Effector memory CD8-positive, alpha-beta T cell (primary cell): ENCODE results near the gene OLFML1.

Experiments used
- ATAC-seq: fragments of 150-1000 bp; cut with Tn5 transposase; replicated peaks from 2 replicates; pipeline ENCODE4 v1.10.0; 2021; ENCODE audit warnings: mild to moderate bottlenecking, moderate library complexity
- DNase-seq, 3 experiments: peaks; one replicate each; pipeline ENCODE4 v3.0.0; 2021
- H3K27ac Mint-ChIP-seq, 2 donors: one replicate each; pipeline ENCODE4 v1.8.0; 2022; ENCODE audit warnings: mild to moderate bottlenecking in 2 of 2, mixed read lengths in 2 of 2, moderate library complexity in 2 of 2
- H3K27me3 Mint-ChIP-seq, 2 donors: one replicate each; pipeline ENCODE4 v1.8.0; 2022; ENCODE audit warnings: mixed read lengths in 2 of 2
- H3K36me3 Mint-ChIP-seq: one replicate; pipeline ENCODE4 v1.8.0; 2022; ENCODE audit warnings: mild to moderate bottlenecking, moderate library complexity, mixed read lengths; ENCODE audit not compliant: insufficient read depth
- H3K4me1 Mint-ChIP-seq, 2 donors: one replicate each; pipeline ENCODE4 v1.8.0; 2022; ENCODE audit warnings: low read depth in 2 of 2, mixed read lengths in 2 of 2
- H3K4me3 Mint-ChIP-seq, 2 donors: one replicate each; pipeline ENCODE4 v1.8.0; 2022; ENCODE audit warnings: mild to moderate bottlenecking in 2 of 2, mixed read lengths in 2 of 2, moderate library complexity in 2 of 2
- H3K9me3 Mint-ChIP-seq, 2 donors: one replicate each; pipeline ENCODE4 v1.8.0; 2022; ENCODE audit warnings: mixed read lengths in 2 of 2

OLFML1 gene

GRCh38 chr11:7451520-7451919 is 33.8 kb upstream of the OLFML1 start:
- Mint-ChIP-seq H3K4me3 (no peak overlapping the region), H3K27me3 (peaks cover 0 to 7% of the 10 kb centered on the region in 2 donors), H3K27ac (no peak overlapping the region), H3K4me1 (no peaks in the 10 kb centered on the region), H3K36me3 (no peaks in the 10 kb centered on the region), H3K9me3 (no peaks in the 10 kb centered on the region)
- DNase-seq (no peak), ATAC-seq (no peak)

- Mint-ChIP-seq H3K27ac (no peak overlapping the region), H3K4me1 (no peaks in the 10 kb centered on the region), H3K36me3 (no peaks in the 10 kb centered on the region), H3K27me3 (peaks cover 0 to 2% of the 10 kb centered on the region in 2 donors), H3K9me3 (no peaks in the 10 kb centered on the region), H3K4me3 (no peak overlapping the region)
- ATAC-seq (no peak), DNase-seq (no peak)
Observed at GRCh38 chr11:7451952-7452494, 33.3 kb upstream of the OLFML1 start.

DNA sequence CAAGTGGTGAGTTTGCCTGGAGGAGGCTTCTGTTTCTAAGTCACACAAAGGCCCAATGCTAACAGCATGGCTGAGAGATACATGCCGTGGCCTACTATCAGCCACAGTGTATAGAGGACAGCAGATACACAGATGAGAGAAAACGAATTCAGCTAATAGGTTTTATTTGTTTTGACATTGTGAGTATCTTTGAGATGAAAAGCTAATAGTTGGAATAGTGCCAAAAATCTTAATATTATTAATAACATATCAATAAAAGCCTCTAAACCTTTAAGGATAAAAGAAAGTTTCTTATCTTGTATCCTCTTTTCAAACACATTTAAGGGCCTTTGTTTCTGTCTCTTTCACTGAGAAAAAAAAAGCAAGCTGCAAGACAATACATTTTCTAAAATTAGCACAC is 30.5 kb upstream of the OLFML1 start:
- no peak overlapping the region for H3K27ac Mint-ChIP-seq

GRCh38 chr11:7457211-7457610 is 28.1 kb upstream of the OLFML1 start:
- H3K27ac Mint-ChIP-seq = no peak overlapping the region
- DNase-seq (no peak), ATAC-seq (no peak)
- no peaks in the 10 kb centered on the region for H3K4me1 Mint-ChIP-seq
- H3K4me3 Mint-ChIP-seq = no peak overlapping the region
- H3K27me3 Mint-ChIP-seq = peaks cover 8 to 12% of the 10 kb centered on the region in 2 donors
- H3K36me3 Mint-ChIP-seq = no peaks in the 10 kb centered on the region
- H3K9me3 Mint-ChIP-seq = no peaks in the 10 kb centered on the region

More for the DNA sequence above, 30.5 kb upstream of the OLFML1 start:
- ATAC-seq (no peak), DNase-seq (no peak)
- H3K36me3 Mint-ChIP-seq = no peaks in the 10 kb centered on the region
- H3K27me3 Mint-ChIP-seq = peaks cover 8 to 12% of the 10 kb centered on the region in 2 donors
- H3K9me3 Mint-ChIP-seq = no peaks in the 10 kb centered on the region
- no peak overlapping the region for H3K4me3 Mint-ChIP-seq
- H3K4me1 Mint-ChIP-seq = no peaks in the 10 kb centered on the region

DNA sequence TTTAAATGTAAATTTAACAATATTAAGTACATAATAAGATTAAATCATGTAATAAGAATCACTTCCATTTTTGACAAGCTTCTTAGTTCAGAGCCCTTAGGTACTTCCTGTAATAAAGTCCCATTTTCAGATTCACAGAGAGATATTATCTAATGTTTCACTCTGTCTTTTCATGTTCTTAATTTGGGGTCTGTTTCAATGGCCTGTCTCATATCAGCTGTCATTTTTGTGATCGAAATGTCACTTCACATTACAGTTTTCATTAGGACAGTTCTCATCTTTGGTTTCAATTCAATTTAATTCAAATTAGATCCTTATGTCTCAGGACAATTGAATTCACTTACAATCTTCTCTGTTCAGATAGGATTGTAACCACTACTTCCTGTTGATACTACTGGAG is 22.6 kb upstream of the OLFML1 start:
- no peak for DNase-seq
- no peak overlapping the region for H3K4me3 Mint-ChIP-seq
- no peaks in the 10 kb centered on the region for H3K9me3 Mint-ChIP-seq
- H3K27me3 Mint-ChIP-seq = peaks cover 8 to 22% of the 10 kb centered on the region in 2 donors
- H3K4me1 Mint-ChIP-seq = peaks cover 0 to 1% of the 10 kb centered on the region in 2 donors
- no peaks in the 10 kb centered on the region for H3K36me3 Mint-ChIP-seq
- ATAC-seq = no peak
- H3K27ac Mint-ChIP-seq = no peak overlapping the region

DNA sequence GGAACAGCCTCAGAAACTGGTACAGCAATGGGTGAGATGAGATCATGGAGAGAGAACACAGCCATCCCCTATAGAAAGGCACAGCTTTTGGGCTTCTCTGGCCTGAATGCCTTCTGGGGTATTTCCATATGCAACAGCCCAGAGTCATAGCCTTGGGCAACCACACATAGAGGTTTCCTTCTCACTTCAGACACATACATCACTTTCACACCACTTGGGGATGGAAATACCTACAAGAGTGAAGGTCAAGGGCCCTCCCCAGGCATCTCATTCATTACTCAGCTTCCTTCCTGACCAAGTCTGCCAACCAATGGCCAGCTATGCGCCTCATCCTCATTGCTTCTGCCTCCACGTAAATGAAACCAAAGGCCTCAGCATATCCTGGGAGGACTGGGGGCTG is 17.7 kb upstream of the OLFML1 start:
- Mint-ChIP-seq H3K27me3 (peaks cover 0 to 10% of the 10 kb centered on the region in 2 donors), H3K4me3 (no peak overlapping the region), H3K9me3 (no peaks in the 10 kb centered on the region), H3K36me3 (no peaks in the 10 kb centered on the region), H3K27ac (no peak overlapping the region), H3K4me1 (peaks cover 0 to 1% of the 10 kb centered on the region in 2 donors)
- DNase-seq (no peak), ATAC-seq (no peak)

- DNase-seq = no peak
- H3K27ac Mint-ChIP-seq = no peak overlapping the region
- H3K4me1 Mint-ChIP-seq = no peaks in the 10 kb centered on the region
- H3K9me3 Mint-ChIP-seq = no peaks in the 10 kb centered on the region
- peaks cover 0 to 2% of the 10 kb centered on the region in 2 donors for H3K27me3 Mint-ChIP-seq
- no peaks in the 10 kb centered on the region for H3K36me3 Mint-ChIP-seq
- no peak for ATAC-seq
- H3K4me3 Mint-ChIP-seq = no peak overlapping the region
Observed at GRCh38 chr11:7469351-7469865, 15.9 kb upstream of the OLFML1 start.

DNA sequence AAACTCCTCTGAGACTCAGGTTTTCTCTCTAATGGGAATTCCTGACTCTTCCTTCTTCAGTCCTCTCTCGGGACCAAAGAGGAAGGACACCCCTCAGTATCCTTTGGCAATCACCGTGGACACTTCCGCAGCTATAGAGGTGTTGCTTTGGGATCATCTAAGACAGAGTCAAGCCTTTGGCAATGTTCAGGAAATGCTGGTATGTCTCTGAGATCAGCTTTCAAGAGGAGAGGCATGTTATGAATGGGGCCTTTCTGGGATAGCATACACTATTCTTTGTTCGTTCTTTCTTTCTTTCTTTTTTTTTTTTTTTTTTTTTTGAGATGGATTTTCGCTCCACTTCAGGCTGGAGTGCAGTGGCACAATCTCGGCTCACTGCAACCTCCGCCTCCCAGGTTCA is 14.2 kb upstream of the OLFML1 start:
- no peak overlapping the region for H3K27ac Mint-ChIP-seq
- H3K4me3 Mint-ChIP-seq = no peak overlapping the region
- ATAC-seq (no peak), DNase-seq (no peak)
- H3K27me3 Mint-ChIP-seq = no peaks in the 10 kb centered on the region
- no peaks in the 10 kb centered on the region for H3K36me3 Mint-ChIP-seq
- no peaks in the 10 kb centered on the region for H3K9me3 Mint-ChIP-seq
- no peaks in the 10 kb centered on the region for H3K4me1 Mint-ChIP-seq

DNA sequence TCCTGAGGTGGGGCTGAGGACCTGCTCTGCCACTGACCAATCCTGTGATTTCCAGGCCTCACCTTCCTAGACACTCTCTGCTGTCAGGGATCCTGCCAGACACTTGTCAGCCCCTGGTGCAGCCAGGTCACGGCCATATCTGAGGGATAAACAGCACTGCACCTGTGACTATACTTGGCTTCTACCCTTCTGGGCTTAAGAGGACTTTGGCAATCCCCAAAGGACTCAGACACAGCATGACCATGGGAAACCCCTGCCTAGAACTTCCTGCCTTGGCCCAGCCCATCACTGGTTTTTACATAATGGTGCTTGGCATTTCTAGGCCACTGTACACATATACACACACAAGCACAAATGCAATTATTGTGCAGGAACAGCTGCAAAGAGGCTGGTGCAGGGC is 11.6 kb upstream of the OLFML1 start:
- H3K27ac Mint-ChIP-seq = no peak overlapping the region
- no peaks in the 10 kb centered on the region for H3K36me3 Mint-ChIP-seq
- no peaks in the 10 kb centered on the region for H3K9me3 Mint-ChIP-seq
- ATAC-seq (no peak), DNase-seq (no peak)
- no peaks in the 10 kb centered on the region for H3K4me1 Mint-ChIP-seq
- H3K4me3 Mint-ChIP-seq = no peak overlapping the region
- peaks cover 0 to 6% of the 10 kb centered on the region in 2 donors for H3K27me3 Mint-ChIP-seq

GRCh38 chr11:7480113-7480512 is 5.2 kb upstream of the OLFML1 start:
- Mint-ChIP-seq H3K4me1 (no peaks in the 10 kb centered on the region), H3K36me3 (no peaks in the 10 kb centered on the region), H3K4me3 (no peak overlapping the region), H3K9me3 (no peaks in the 10 kb centered on the region), H3K27ac (no peak overlapping the region), H3K27me3 (peaks cover 0 to 12% of the 10 kb centered on the region in 2 donors)
- no peak for ATAC-seq
- DNase-seq = no peak

DNA sequence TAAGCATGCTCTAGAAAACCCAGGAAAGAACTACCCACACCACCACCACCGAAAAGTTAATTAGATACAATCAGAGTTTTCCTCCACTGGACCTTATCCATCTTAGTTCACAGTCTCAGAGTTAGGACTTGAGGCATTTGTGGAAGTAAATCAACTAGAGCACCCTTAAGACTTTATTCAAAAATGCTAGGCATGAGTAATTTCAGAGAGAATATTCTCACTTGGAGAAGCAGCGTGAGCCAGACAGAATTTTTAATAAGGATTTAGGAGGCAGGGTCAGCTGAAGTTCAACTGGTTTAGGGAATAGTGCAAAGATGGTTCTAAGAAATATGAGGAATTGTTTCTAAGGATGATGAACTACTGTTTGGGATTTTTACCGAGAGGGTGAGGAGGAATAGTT is 1.2 kb upstream of the OLFML1 start:
- Mint-ChIP-seq H3K4me3 (no peak overlapping the region), H3K27ac (no peak overlapping the region), H3K36me3 (no peaks in the 10 kb centered on the region), H3K27me3 (peaks cover 3 to 8% of the 10 kb centered on the region in 2 donors), H3K4me1 (no peaks in the 10 kb centered on the region), H3K9me3 (no peaks in the 10 kb centered on the region)
- DNase-seq (no peak), ATAC-seq (no peak)

GRCh38 chr11:7484645-7485044 is 661 bp upstream of the OLFML1 start:
- no peak overlapping the region for H3K27ac Mint-ChIP-seq

GRCh38 chr11:7486098-7486780 is 933 bp downstream of the OLFML1 start:
- Mint-ChIP-seq H3K36me3 (no peaks in the 10 kb centered on the region), H3K27me3 (peaks cover 14 to 23% of the 10 kb centered on the region in 2 donors), H3K9me3 (no peaks in the 10 kb centered on the region), H3K4me1 (no peaks in the 10 kb centered on the region), H3K27ac (no peak overlapping the region), H3K4me3 (no peak overlapping the region)
- ATAC-seq (no peak), DNase-seq (no peak)

More at GRCh38 chr11:7484645-7485044, 661 bp upstream of the OLFML1 start:
- H3K36me3 Mint-ChIP-seq = no peaks in the 10 kb centered on the region
- H3K4me1 Mint-ChIP-seq = no peaks in the 10 kb centered on the region
- peaks cover 8 to 13% of the 10 kb centered on the region in 2 donors for H3K27me3 Mint-ChIP-seq
- no peak overlapping the region for H3K4me3 Mint-ChIP-seq
- ATAC-seq = no peak
- no peak for DNase-seq
- H3K9me3 Mint-ChIP-seq = no peaks in the 10 kb centered on the region

- Mint-ChIP-seq H3K4me1 (no peaks in the 10 kb centered on the region), H3K27me3 (peaks cover 14 to 23% of the 10 kb centered on the region in 2 donors), H3K36me3 (no peaks in the 10 kb centered on the region), H3K9me3 (no peaks in the 10 kb centered on the region), H3K4me3 (no peak overlapping the region), H3K27ac (no peak overlapping the region)
- ATAC-seq = no peak
- no peak for DNase-seq
Observed at GRCh38 chr11:7486781-7487140, 1.5 kb downstream of the OLFML1 start.
